AG04450 (cell line): ENCODE measurements around the gene LRRN4. TPM values are rescaled to one million over a fixed set of nuclear protein-coding genes. Genes with fewer than 3 reads are reported as not detected.

Experiments
- CTCF ChIA-PET: fragments of 300-600, 350-600 bp; formaldehyde crosslinking; extraction: SDS; loops from one replicate; lab custom pipeline; 2022; ENCODE audit warnings: antibody characterized with exemption, inconsistent platforms; lab: Charles Lee
- POLR2A ChIA-PET: fragments of 350-600 bp; formaldehyde crosslinking; extraction: SDS; loops from one replicate; lab custom pipeline; 2021; ENCODE audit warnings: antibody characterized with exemption, inconsistent platforms; lab: Yijun Ruan, JAX
- DNase-seq: peaks from one replicate; pipeline ENCODE4 v3.0.0-alpha.2; 2011; ENCODE audit warnings: low read depth, low spot score
- H3K27ac ChIP-seq: one replicate; pipeline ENCODE4 v1.5.1; 2012; ENCODE audit warnings: low read depth, low read length, control low read depth
- H3K27me3 ChIP-seq: one replicate; pipeline ENCODE4 v1.6.0; 2012; ENCODE audit warnings: low read length; ENCODE audit not compliant: control insufficient read depth, insufficient read depth
- H3K4me3 ChIP-seq: 2 replicates; pipeline ENCODE4 v1.5.1; 2011; ENCODE audit warnings: mild to moderate bottlenecking, low read depth, low read length, control low read depth
- H3K9me3 ChIP-seq: 2 replicates; pipeline ENCODE4 v1.5.1; 2012; ENCODE audit warnings: low read length; ENCODE audit not compliant: control insufficient read depth, insufficient read depth
- polyA plus RNA-seq: library from polyadenylated mRNA; depleted of rRNA; stranded (reverse); fragments of >200 nt; gene quantifications from 2 replicates; pipeline ENCODE4 v1.2.3, GENCODE V29; 2011
- TF ChIP-seq, protein P1 (sequence below): IDR thresholded peaks from 2 replicates; pipeline ENCODE4 v1.5.1; 2011; ENCODE audit warnings: low read depth, low read length, control low read depth, inconsistent platforms

The LRRN4 gene
- polyA plus RNA-seq, 1 experiment: 0.02 TPM

DNA sequence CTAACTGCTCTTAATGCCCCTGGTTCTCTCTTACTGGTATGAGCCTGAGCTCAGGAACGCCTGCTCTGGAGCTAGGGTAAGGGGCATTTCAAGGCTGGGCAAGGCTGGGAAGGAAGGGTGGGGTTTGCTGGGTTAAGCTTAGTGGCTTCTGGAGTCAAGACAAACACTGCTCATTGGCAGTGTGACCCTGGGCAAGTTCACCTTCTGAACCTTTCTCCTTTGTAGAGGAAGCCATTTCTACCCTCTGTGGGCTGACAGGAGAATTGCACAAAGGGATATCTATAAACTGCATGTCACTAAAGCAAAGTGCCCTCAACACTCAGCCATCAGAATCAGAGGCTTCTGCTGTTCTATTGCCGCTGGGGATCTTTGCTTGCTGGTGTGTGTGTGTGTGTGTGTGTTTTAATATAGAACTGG, 20.3 kb upstream of the LRRN4 start:
- POLR2A ChIA-PET: no interaction called here
- CTCF ChIA-PET: interaction anchor here (0.6 to 6.4 kb wide), 15 partner anchors 9 to 626 kb away, joined by 3 to 75 read pairs (median 4); partner anchors contain the start of gene LRRN4
- H3K27me3 ChIP-seq: peaks cover 2% of the 10 kb centered on the region
- TF ChIP-seq, protein P1, sequence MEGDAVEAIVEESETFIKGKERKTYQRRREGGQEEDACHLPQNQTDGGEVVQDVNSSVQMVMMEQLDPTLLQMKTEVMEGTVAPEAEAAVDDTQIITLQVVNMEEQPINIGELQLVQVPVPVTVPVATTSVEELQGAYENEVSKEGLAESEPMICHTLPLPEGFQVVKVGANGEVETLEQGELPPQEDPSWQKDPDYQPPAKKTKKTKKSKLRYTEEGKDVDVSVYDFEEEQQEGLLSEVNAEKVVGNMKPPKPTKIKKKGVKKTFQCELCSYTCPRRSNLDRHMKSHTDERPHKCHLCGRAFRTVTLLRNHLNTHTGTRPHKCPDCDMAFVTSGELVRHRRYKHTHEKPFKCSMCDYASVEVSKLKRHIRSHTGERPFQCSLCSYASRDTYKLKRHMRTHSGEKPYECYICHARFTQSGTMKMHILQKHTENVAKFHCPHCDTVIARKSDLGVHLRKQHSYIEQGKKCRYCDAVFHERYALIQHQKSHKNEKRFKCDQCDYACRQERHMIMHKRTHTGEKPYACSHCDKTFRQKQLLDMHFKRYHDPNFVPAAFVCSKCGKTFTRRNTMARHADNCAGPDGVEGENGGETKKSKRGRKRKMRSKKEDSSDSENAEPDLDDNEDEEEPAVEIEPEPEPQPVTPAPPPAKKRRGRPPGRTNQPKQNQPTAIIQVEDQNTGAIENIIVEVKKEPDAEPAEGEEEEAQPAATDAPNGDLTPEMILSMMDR: peak; percentile 59
- H3K27ac ChIP-seq: no peak overlapping the region
- H3K9me3 ChIP-seq: no peaks in the 10 kb centered on the region
- H3K4me3 ChIP-seq: no peak overlapping the region
- no peak for DNase-seq

DNA sequence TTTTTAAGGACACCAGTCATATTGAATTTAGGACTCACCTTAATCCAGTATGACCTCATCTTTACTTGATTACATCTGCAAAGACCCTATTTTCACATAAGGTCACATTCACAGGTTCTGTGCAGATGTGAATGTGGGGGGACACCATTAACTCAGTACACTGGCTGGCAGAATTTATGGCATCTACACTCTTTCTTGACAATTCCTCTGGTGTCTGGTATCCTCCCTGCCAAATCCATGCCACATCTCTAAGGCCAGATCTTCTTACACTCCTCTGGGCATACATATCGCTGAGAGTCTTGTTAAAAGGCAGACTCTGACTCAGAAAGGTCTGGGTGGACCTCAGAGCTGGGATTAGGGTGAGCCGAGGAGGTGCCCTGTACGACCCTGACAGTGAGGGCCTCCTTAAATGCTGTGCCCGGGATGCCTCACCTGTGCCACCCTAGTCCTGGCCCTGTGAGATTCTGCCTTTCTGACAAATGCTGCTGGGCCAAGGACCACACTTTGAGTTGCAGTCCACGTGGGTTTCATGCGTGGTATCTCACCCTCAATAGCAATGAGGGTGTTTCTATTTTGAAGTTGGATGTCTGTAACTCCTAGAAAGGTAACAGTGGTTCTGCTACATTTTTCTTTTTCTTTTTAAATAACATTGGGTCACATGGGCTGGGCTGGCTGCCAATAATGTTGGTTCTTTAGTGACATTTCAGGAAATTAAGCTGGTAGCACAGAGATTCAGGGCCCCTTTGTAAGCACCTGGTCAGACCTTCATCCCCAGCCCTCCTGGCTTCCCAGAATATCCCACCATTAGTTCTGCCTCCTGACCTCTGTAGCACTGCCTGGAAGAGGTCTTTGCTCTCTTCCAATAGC, 17.2 kb upstream of the LRRN4 start:
- TF ChIP-seq, protein P1: no peak
- DNase-seq: no peak
- H3K27ac ChIP-seq: no peak overlapping the region
- CTCF ChIA-PET: interaction anchor here (1.7 kb wide), 1 partner anchor 543 kb away, joined by 5 read pairs; no protein-coding TSS in a partner anchor
- H3K9me3 ChIP-seq: no peaks in the 10 kb centered on the region
- H3K4me3 ChIP-seq: no peak overlapping the region
- POLR2A ChIA-PET: no interaction called here
- peaks cover 2% of the 10 kb centered on the region for H3K27me3 ChIP-seq

DNA sequence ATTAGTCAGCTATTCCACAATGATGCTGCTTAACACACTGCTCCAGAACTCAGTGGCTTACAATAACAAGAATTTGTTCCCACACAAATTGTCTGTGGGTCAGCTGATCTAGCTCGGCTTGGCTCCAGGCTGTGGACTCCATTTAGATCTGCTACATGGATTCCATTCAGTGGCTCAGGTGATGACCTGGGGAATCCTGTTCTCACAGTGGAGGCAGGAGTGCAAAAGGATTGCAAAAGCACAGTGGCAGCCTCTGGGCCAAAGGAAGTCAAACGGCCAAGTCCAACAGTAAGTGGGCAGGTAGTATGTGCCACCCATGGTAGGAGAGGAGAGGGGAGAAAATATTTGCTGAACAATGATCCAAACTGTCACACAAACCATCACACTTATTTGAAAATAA, 15.8 kb upstream of the LRRN4 start:
- ChIA-PET POLR2A (no interaction called here), CTCF (interaction anchor here (1.1 kb wide), 1 partner anchor 9 kb away, joined by 4 read pairs; no protein-coding TSS in a partner anchor)
- Histone ChIP-seq H3K9me3 (no peaks in the 10 kb centered on the region), H3K4me3 (no peak overlapping the region), H3K27ac (no peak overlapping the region), H3K27me3 (no peaks in the 10 kb centered on the region)
- TF ChIP-seq, protein P1: no peak
- no peak for DNase-seq

DNA sequence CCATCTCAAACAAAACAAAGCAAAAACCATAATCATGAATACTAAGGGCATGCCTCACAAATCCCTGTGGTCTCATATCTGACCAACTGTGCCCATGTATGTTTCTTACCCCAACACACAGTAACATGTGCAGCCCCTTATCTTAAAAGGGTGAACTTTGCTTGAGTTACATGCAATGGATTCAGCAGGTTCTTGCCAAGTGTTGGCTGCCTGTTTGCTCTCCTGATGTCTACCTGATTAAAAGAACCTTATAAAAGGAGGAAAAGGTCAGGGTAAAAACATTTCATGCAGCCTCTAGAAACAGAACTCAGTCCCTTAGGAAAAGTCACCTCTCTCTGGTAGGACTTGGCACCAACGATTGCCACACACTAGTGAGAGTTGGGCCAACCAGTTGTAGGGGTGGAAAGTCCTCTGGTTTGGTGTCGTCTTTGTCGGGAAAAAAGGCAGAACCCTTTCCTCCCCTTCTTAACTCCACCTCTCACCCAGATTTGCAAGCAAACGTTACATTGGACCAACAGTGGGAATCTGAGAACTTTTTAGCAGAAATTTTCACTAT, 14.0 kb upstream of the LRRN4 start:
- TF ChIP-seq, protein P1: no peak
- Histone ChIP-seq H3K27me3 (no peaks in the 10 kb centered on the region), H3K9me3 (no peaks in the 10 kb centered on the region), H3K4me3 (no peak overlapping the region), H3K27ac (no peak overlapping the region)
- POLR2A ChIA-PET: no interaction called here
- DNase-seq: no peak
- CTCF ChIA-PET: interaction anchor here (0.5 to 1.1 kb wide), 2 partner anchors 9 to 20 kb away, joined by 3 to 4 read pairs; no protein-coding TSS in a partner anchor

DNA sequence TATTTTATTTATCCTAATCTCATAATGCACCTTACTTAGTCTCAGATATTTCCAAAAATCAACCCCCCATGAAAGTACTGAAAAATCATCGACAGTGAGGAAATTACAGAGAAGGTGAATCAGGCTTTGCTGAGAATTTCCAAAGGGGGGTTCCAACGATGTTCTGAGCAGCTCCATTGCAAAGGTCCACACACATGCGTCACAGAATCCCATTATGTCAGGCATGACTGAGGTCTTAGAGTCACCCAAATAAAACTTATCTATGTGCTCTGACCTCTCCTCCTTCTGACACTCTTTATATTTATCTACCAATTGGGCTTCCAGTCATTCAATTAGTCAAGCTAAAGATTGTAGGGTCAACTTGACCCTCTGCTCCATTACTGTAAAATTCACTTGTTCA, 12.7 kb upstream of the LRRN4 start:
- ChIA-PET CTCF (interaction anchor here (1.1 kb wide), 1 partner anchor 11 kb away, joined by 4 read pairs; no protein-coding TSS in a partner anchor), POLR2A (no interaction called here)
- no peaks in the 10 kb centered on the region for H3K9me3 ChIP-seq
- no peak overlapping the region for H3K4me3 ChIP-seq
- TF ChIP-seq, protein P1: no peak
- no peak for DNase-seq
- no peaks in the 10 kb centered on the region for H3K27me3 ChIP-seq
- no peak overlapping the region for H3K27ac ChIP-seq
